GM12865 (cell line): ENCODE data around the gene HAPLN3.

Source experiments
- DNase-seq: peaks from one replicate; pipeline ENCODE4 v3.0.0; 2010; ENCODE audit warnings: low read depth
- H3K4me3 ChIP-seq: 2 replicates; pipeline ENCODE4 v1.5.1; 2011; ENCODE audit warnings: mild to moderate bottlenecking, low read depth, low read length, control low read depth
- TF ChIP-seq, protein P1 (sequence below): IDR thresholded peaks from 2 replicates; pipeline ENCODE4 v1.5.1; 2011; ENCODE audit warnings: low read length, control low read depth, low read depth, inconsistent platforms; ENCODE audit not compliant: insufficient read depth; ENCODE audit errors: missing control alignments

Gene HAPLN3

DNA sequence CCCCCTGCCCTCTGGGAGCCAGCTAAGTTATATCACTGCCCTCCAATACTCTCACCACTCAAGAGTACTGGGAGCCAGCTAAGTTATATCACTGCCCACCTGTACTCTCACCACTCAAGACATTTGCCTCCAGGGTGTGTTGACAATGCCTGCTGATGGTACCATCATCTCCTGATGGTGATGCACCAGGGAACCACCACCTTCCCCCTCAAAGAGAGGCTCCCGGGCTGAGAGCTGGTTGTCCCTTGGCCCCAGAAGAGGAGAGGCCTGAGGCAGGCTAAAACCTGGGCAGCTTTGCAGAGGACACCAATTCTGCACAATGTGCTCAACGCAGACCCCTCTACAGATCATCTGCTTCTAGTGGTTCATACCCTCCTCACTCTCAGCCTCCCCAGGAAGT is 7.5 kb upstream of the HAPLN3 start:
- no peak overlapping the region for H3K4me3 ChIP-seq
- DNase-seq, result no peak
- TF ChIP-seq, protein P1, sequence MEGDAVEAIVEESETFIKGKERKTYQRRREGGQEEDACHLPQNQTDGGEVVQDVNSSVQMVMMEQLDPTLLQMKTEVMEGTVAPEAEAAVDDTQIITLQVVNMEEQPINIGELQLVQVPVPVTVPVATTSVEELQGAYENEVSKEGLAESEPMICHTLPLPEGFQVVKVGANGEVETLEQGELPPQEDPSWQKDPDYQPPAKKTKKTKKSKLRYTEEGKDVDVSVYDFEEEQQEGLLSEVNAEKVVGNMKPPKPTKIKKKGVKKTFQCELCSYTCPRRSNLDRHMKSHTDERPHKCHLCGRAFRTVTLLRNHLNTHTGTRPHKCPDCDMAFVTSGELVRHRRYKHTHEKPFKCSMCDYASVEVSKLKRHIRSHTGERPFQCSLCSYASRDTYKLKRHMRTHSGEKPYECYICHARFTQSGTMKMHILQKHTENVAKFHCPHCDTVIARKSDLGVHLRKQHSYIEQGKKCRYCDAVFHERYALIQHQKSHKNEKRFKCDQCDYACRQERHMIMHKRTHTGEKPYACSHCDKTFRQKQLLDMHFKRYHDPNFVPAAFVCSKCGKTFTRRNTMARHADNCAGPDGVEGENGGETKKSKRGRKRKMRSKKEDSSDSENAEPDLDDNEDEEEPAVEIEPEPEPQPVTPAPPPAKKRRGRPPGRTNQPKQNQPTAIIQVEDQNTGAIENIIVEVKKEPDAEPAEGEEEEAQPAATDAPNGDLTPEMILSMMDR, result no peak

DNA sequence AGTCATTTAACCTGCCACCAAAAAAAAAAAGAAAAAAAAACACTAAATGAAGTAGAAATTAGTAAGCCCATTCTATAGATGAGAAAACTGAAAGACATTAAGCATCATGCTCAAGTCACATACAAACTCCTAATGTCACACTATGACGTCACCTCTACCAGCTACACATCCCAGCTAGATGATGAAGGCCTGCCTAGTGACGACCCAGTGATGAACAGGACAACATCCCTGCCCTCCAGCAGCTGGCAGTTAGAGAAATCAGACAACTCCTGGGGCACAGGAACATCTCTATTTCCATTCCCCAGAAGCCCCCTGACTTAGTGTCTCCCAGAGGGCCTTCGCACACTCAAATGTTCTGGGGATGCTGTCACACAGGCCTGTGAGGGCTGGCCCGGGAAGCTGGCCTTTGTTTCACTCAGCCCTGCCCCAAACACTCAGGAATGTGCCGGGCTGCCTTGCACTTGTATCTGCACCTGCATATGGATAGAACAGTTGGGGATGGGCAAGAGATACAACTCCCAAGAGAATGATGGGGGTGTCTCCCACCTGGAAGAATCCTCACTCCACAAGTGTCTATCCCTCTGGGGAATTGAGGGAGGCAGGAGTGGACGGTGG is 7.0 kb upstream of the HAPLN3 start:
- no peak overlapping the region for H3K4me3 ChIP-seq
- DNase-seq, result no peak
- TF ChIP-seq, protein P1, result no peak

DNA sequence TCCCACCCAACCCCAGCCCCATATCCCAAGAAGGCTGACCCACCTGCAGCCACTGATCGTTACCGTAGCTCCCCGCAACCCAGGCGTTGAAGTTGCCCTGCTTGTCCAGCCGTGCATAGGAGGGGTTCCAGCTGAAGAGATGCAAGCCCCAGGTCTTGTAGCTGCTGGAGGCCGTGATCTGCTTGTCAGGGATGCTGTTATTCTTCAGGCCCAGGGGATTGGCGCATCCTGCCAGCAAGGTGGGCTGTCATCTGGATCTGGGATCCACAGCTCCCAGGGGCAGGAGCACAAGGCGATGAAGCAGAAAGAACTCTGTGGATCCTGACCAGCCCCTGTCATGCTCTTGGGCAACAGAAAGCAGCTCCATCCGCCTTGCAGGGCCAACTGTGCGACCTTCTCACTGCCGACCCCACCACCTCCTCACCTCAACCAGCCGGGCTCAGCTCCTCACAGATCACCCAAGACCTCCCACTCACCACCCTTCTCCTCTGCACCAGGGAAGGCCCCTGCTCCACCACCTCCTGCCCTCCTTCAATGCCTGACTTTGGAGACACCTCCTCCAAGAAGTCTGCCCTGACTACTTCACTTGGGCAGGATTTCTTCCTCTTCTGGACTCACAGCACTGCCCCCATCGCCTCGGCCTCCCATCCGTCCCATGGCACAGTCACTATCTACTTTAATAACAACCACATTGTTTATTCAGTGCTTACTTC is 6.3 kb upstream of the HAPLN3 start:
- DNase-seq, result no peak
- H3K4me3 ChIP-seq, result no peak overlapping the region
- TF ChIP-seq, protein P1, result no peak

DNA sequence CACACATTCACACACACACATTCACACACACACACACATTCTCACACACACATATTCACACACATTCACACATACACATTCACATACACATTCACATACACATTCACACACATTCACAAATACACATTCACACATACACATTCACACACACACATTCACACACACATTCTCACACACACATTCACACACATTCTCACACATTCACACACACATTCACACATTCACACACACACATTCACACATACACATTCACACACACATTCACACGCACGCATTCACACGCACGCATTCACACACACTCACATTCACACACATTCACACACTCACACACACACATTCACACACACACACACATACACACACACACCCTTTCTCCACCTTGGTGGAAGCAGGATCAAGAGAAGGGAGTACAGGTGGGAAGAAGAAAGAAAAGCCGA is 5.7 kb upstream of the HAPLN3 start:
- H3K4me3 ChIP-seq, result no peak overlapping the region
- DNase-seq, result no peak
- TF ChIP-seq, protein P1, result no peak

DNA sequence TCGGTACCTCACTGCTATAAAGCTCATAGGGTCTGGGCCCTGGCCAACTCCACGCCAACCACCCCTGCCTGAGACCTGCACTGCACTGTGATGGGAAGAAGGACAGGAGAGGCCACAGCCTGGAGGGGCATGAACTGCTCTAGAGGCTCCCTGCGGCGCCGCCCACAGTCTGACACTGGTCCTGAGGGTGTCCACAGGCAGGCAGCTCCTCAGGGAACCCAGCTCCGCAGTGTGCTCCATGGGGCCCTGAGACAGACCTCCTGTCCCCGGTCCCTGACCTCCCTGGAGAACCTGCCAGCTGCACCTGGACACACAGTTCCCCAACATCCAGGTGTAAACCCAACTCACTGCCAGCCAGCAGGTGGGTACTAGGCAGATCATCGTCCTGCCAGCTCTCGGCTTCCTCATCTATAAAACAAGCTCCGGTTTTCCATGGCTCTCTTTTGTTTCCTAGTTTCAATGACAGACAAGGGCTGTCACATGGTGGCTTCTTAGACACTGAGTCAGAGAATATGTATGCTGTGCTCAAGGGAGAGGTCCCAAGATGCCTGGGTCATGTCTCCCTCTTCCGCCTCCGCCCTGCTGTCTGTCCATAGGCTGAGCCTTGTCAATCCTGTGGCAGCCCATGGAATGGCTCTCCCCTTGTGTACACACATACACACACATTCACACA is 5.1 kb upstream of the HAPLN3 start:
- no peak for DNase-seq

DNA sequence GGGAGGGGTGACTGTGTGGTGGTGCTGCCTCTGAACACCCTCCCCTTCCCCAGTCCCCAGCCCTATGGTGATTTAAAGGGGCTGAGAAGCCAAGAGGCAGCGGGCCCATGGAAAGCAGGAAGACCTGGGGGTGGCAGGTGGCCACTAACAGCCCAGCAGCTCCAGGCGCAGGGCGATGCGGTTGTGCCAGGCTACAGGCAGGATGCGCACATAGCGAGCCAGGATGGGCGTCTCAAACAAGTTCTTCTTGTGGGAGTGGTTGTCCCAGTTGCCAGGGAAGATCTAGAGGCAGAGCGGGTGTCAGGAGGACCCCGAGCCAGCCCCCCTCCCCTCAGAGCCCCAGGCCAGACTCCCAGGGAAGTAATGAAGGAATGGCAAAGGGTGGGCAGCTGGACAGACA is 3.9 kb upstream of the HAPLN3 start:
- H3K4me3 ChIP-seq, result no peak overlapping the region
- DNase-seq, result no peak
- TF ChIP-seq, protein P1, result no peak

More for the DNA sequence above, 5.1 kb upstream of the HAPLN3 start:
- no peak overlapping the region for H3K4me3 ChIP-seq
- TF ChIP-seq, protein P1, result no peak
